Endodermal cell (in vitro differentiated cells): Measurements from ENCODE around the gene RCAN3. TPM values are rescaled to one million over a fixed set of nuclear protein-coding genes. Genes with fewer than 3 reads are reported as not detected.

Experiments used
- DNase-seq: peaks from one replicate; pipeline ENCODE4 v3.0.0-alpha.2; 2017
- H3K27ac ChIP-seq: 2 replicates; pipeline ENCODE4 v1.5.1; 2013; ENCODE audit warnings: mild to moderate bottlenecking, low read depth, low read length, moderate library complexity
- H3K27me3 ChIP-seq: 2 replicates; pipeline ENCODE4 v1.6.1; 2013; ENCODE audit warnings: mild to moderate bottlenecking, low read length, moderate library complexity; ENCODE audit not compliant: insufficient read depth, control insufficient read depth, poor library complexity, severe bottlenecking
- H3K36me3 ChIP-seq: 2 replicates; pipeline ENCODE4 v1.7.0; 2013; ENCODE audit warnings: mild to moderate bottlenecking, low read length, moderate library complexity; ENCODE audit not compliant: control insufficient read depth, insufficient read depth
- H3K4me1 ChIP-seq: one replicate; pipeline ENCODE4 v1.7.0; 2013; ENCODE audit warnings: low read length; ENCODE audit not compliant: control insufficient read depth, insufficient read depth
- H3K4me3 ChIP-seq: 2 replicates; pipeline ENCODE4 v1.5.1; 2013; ENCODE audit warnings: mild to moderate bottlenecking, low read length, moderate library complexity
- H3K9ac ChIP-seq: 2 replicates; pipeline ENCODE4 v1.6.1; 2013; ENCODE audit warnings: mild to moderate bottlenecking, low read length, moderate library complexity; ENCODE audit not compliant: poor library complexity, severe bottlenecking; ENCODE audit errors: extremely low read depth
- H3K9me3 ChIP-seq: 2 replicates; pipeline ENCODE4 v1.6.1; 2013; ENCODE audit warnings: mild to moderate bottlenecking, low read length, moderate library complexity; ENCODE audit not compliant: control insufficient read depth
- H3K27ac Mint-ChIP-seq: 2 replicates; pipeline ENCODE4 v1.8.0; 2020; ENCODE audit warnings: mixed read lengths
- H3K27me3 Mint-ChIP-seq: 2 replicates; pipeline ENCODE4 v1.8.0; 2021; ENCODE audit warnings: mild to moderate bottlenecking, mixed read lengths; ENCODE audit not compliant: insufficient read depth
- H3K36me3 Mint-ChIP-seq: 2 replicates; pipeline ENCODE4 v1.8.0; 2020; ENCODE audit warnings: low read depth, mixed read lengths
- H3K4me1 Mint-ChIP-seq: 2 replicates; pipeline ENCODE4 v1.8.0; 2020; ENCODE audit warnings: mixed read lengths
- H3K4me3 Mint-ChIP-seq: 2 replicates; pipeline ENCODE4 v1.8.0; 2020; ENCODE audit warnings: mild to moderate bottlenecking, moderate library complexity, mixed read lengths
- H3K9me3 Mint-ChIP-seq: 2 replicates; pipeline ENCODE4 v1.8.0; 2020; ENCODE audit warnings: mild to moderate bottlenecking, mixed read lengths
- WGBS, 2 experiments: methylation state at CpG; one replicate each; pipeline versions ENCODE4 v1.1.5 to v1.1.7; 2013; ENCODE audit warnings: missing lambda C conversion rate in 2 of 2, mixed read lengths in 1 of 2; ENCODE audit not compliant: insufficient coverage in 1 of 2, insufficient read length in 1 of 2; 5-methylcytosine and 5-hydroxymethylcytosine counted together
- total RNA-seq, 2 donors: library from RNA; stranded (reverse); fragmentation: NEBNext Ultra II Directional in 1 of 2; extraction: Animal tissue kit (Norgen Biotek cat#: 25700) in 1 of 2; gene quantifications; 2 replicates in 1 of 2; 3 replicates in 1 of 2; pipeline ENCODE4 v1.2.1, GENCODE V29; 2021
- TF ChIP-seq, protein P1 (sequence below): fragments of 200-600 bp; sonication (generic); conservative IDR thresholded peaks from 2 replicates; pipeline ENCODE4 v1.5.0; 2021; ENCODE audit warnings: antibody characterized with exemption, mild to moderate bottlenecking

The RCAN3 gene
- total RNA-seq, 2 donors from 2014 or later: 31.9 to 36.8 TPM

- Mint-ChIP-seq H3K27me3 (no peaks in the 10 kb centered on the region), H3K27ac (no peak overlapping the region), H3K36me3 (peaks cover 60% of the 10 kb centered on the region), H3K4me3 (no peak overlapping the region), H3K4me1 (peaks cover 2% of the 10 kb centered on the region), H3K9me3 (no peaks in the 10 kb centered on the region)
- DNase-seq: no peak
- Histone ChIP-seq H3K9ac (no peak overlapping the region), H3K9me3 (no peaks in the 10 kb centered on the region), H3K4me3 (no peak overlapping the region), H3K4me1 (no peaks in the 10 kb centered on the region), H3K36me3 (peaks cover 58% of the 10 kb centered on the region), H3K27ac (no peak overlapping the region), H3K27me3 (no peaks in the 10 kb centered on the region)
- TF ChIP-seq, protein P1, sequence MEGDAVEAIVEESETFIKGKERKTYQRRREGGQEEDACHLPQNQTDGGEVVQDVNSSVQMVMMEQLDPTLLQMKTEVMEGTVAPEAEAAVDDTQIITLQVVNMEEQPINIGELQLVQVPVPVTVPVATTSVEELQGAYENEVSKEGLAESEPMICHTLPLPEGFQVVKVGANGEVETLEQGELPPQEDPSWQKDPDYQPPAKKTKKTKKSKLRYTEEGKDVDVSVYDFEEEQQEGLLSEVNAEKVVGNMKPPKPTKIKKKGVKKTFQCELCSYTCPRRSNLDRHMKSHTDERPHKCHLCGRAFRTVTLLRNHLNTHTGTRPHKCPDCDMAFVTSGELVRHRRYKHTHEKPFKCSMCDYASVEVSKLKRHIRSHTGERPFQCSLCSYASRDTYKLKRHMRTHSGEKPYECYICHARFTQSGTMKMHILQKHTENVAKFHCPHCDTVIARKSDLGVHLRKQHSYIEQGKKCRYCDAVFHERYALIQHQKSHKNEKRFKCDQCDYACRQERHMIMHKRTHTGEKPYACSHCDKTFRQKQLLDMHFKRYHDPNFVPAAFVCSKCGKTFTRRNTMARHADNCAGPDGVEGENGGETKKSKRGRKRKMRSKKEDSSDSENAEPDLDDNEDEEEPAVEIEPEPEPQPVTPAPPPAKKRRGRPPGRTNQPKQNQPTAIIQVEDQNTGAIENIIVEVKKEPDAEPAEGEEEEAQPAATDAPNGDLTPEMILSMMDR: no peak
- 78 to 92% methylated on average over 7 of the region's 7 CpGs for WGBS, 2 experiments
These were observed 33.8 kb downstream of the RCAN3 start for GRCh38 chr1:24536391-24536840.

- no peak for DNase-seq
- Histone ChIP-seq H3K36me3 (peaks cover 32% of the 10 kb centered on the region), H3K4me1 (no peaks in the 10 kb centered on the region), H3K9ac (no peak overlapping the region), H3K4me3 (no peak overlapping the region), H3K27me3 (no peaks in the 10 kb centered on the region), H3K9me3 (no peaks in the 10 kb centered on the region), H3K27ac (no peak overlapping the region)
- TF ChIP-seq, protein P1: no peak
- Mint-ChIP-seq H3K4me1 (peaks cover 3% of the 10 kb centered on the region), H3K9me3 (no peaks in the 10 kb centered on the region), H3K27ac (no peak overlapping the region), H3K27me3 (no peaks in the 10 kb centered on the region), H3K36me3 (peaks cover 30% of the 10 kb centered on the region), H3K4me3 (no peak overlapping the region)
- 92 to 93% methylated on average over 7 to 15 of the region's 15 CpGs for WGBS, 2 experiments
These were observed 37.6 kb downstream of the RCAN3 start for GRCh38 chr1:24540051-24540905.

- no peaks in the 10 kb centered on the region for H3K4me1 ChIP-seq
- no peaks in the 10 kb centered on the region for H3K27me3 ChIP-seq
- 77 to 88% methylated on average over 2 to 7 of the region's 7 CpGs for WGBS, 2 experiments
- no peak overlapping the region for H3K27ac ChIP-seq
- Mint-ChIP-seq H3K27me3 (no peaks in the 10 kb centered on the region), H3K36me3 (peaks cover 23% of the 10 kb centered on the region), H3K4me3 (no peak overlapping the region), H3K4me1 (peaks cover 3% of the 10 kb centered on the region), H3K9me3 (no peaks in the 10 kb centered on the region), H3K27ac (peak overlapping the region; percentile 68)
- no peak overlapping the region for H3K4me3 ChIP-seq
- TF ChIP-seq, protein P1: no peak
- no peak for DNase-seq
- peaks cover 24% of the 10 kb centered on the region for H3K36me3 ChIP-seq
- H3K9ac ChIP-seq: no peak overlapping the region
- no peaks in the 10 kb centered on the region for H3K9me3 ChIP-seq
These were observed 38.5 kb downstream of the RCAN3 start for GRCh38 chr1:24540906-24541710.
